IMR-90 (cell line): ENCODE measurements around the gene NF1.

ENCODE experiments used
- BHLHE40 ChIP-seq: fragments of 150-350 bp; IDR thresholded peaks from 2 replicates; pipeline ENCODE4 v1.6.1; 2016; ENCODE audit warnings: mild to moderate bottlenecking, low read depth, low read length
- FOS ChIP-seq: fragments of 150-350 bp; IDR thresholded peaks from 2 replicates; pipeline ENCODE4 v1.6.1; 2016; ENCODE audit warnings: low read depth, low read length
- MAFK ChIP-seq: IDR thresholded peaks from 2 replicates; pipeline ENCODE4 v1.6.1; 2012; ENCODE audit warnings: low read depth, low read length, improper control_type of control experiment
- MAZ ChIP-seq: IDR thresholded peaks from 2 replicates; pipeline ENCODE4 v1.6.1; 2012; ENCODE audit warnings: low read depth, mild to moderate bottlenecking, low read length, improper control_type of control experiment, moderate library complexity, borderline replicate concordance
- MXI1 ChIP-seq: IDR thresholded peaks from 2 replicates; pipeline ENCODE4 v1.6.1; 2012; ENCODE audit warnings: low read depth, mild to moderate bottlenecking, low read length, moderate library complexity, borderline replicate concordance
- POLR2A ChIP-seq: IDR thresholded peaks from 2 replicates; pipeline ENCODE4 v1.6.1; 2012; ENCODE audit warnings: mild to moderate bottlenecking, low read depth, low read length
- RAD21 ChIP-seq: IDR thresholded peaks from 2 replicates; pipeline ENCODE4 v1.6.1; 2012; ENCODE audit warnings: low read length, improper control_type of control experiment
- USF2 ChIP-seq: fragments of 150-350 bp; IDR thresholded peaks from 2 replicates; pipeline ENCODE4 v1.6.1; 2017; ENCODE audit warnings: mild to moderate bottlenecking, antibody characterized with exemption, low read length, low read depth
- TF ChIP-seq, protein P1 (sequence below): conservative IDR thresholded peaks from 2 replicates; pipeline ENCODE4 v1.5.1; 2012; ENCODE audit warnings: mild to moderate bottlenecking, low read depth, low read length, improper control_type of control experiment

GRCh38 chr17:31064707-31065106 is 30.1 kb upstream of the NF1 start:
- TF ChIP-seq, protein P1, sequence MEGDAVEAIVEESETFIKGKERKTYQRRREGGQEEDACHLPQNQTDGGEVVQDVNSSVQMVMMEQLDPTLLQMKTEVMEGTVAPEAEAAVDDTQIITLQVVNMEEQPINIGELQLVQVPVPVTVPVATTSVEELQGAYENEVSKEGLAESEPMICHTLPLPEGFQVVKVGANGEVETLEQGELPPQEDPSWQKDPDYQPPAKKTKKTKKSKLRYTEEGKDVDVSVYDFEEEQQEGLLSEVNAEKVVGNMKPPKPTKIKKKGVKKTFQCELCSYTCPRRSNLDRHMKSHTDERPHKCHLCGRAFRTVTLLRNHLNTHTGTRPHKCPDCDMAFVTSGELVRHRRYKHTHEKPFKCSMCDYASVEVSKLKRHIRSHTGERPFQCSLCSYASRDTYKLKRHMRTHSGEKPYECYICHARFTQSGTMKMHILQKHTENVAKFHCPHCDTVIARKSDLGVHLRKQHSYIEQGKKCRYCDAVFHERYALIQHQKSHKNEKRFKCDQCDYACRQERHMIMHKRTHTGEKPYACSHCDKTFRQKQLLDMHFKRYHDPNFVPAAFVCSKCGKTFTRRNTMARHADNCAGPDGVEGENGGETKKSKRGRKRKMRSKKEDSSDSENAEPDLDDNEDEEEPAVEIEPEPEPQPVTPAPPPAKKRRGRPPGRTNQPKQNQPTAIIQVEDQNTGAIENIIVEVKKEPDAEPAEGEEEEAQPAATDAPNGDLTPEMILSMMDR, result no peak
- TF ChIP-seq USF2 (no peak), FOS (no peak), POLR2A (no peak), RAD21 (no peak), BHLHE40 (no peak), MXI1 (no peak), MAZ (no peak), MAFK (no peak)
